HFF-Myc (cell line): ENCODE data around the gene DDX53.

Experiments used
- DNase-seq: peaks from one replicate; pipeline ENCODE4 v3.0.0-alpha.2; 2011; ENCODE audit warnings: low read depth; ENCODE audit errors: extremely low read depth
- H3K4me3 ChIP-seq: replicated peaks from 2 replicates; pipeline ENCODE4 v1.5.1; 2011; ENCODE audit warnings: low read depth, mild to moderate bottlenecking, control low read depth, low read length
- CTCF ChIP-seq: IDR thresholded peaks from 2 replicates; pipeline ENCODE4 v1.5.1; 2012; ENCODE audit warnings: mild to moderate bottlenecking, low read depth, low read length, control low read depth; ENCODE audit errors: missing control alignments

DDX53 gene

DNA sequence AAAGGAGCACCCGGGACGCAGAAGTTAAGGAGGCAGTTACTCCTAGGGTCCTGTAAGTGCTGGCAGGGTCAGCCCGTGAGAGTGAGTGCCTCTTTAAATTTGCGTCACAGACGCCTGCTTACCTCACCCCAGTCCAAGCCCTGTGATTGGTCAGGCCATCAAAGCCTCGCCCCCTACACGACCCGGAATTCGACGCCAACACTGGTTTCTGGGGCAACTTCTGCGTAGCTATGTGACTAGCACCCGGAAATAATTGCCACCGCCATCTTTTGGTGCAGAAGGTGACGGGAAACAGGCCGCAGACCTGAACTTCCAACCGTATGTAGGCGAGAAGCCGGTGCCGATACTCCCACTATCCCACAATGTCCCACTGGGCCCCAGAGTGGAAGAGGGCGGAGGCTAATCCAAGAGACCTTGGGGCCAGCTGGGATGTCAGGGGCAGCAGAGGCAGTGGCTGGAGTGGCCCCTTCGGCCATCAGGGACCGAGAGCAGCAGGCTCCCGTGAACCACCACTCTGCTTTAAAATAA lies at the start of gene DDX53:
Gene DDX53 (plus strand): TSS at position 265 of the 528 bp plus-strand sequence. CDS start 98 bp downstream, at position 363.
- no peak for DNase-seq
- H3K4me3 ChIP-seq = no peak within 1 kb of the TSS
- TF ChIP-seq CTCF = no peak

GRCh38 chrX:22950269-22951266 lies 49.2 kb upstream of the DDX53 start:
- TF ChIP-seq CTCF = no peak
- peak; percentile 69 for DNase-seq
- H3K4me3 ChIP-seq = no peak overlapping the region

DNA sequence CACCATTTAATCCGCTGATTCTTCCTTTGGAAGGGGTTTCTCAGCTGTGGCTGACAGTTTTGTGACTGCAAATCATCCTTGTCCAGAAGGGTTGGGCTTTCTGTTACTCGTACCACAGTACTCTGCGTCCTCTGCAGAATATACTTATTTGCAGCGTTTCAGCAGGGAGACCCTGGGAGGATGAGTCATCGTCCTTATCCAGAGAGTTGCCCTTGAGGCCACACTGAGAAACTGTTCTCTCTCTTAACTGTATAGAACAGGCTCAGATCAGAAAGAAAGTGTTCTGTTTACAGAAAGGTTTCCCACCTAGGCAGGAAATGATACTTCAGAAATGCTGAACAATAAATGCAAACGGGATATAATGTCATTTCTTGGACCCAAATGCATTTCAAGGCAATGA lies 47.8 kb upstream of the DDX53 start:
- H3K4me3 ChIP-seq = no peak overlapping the region
- no peak for TF ChIP-seq CTCF
- no peak for DNase-seq

DNA sequence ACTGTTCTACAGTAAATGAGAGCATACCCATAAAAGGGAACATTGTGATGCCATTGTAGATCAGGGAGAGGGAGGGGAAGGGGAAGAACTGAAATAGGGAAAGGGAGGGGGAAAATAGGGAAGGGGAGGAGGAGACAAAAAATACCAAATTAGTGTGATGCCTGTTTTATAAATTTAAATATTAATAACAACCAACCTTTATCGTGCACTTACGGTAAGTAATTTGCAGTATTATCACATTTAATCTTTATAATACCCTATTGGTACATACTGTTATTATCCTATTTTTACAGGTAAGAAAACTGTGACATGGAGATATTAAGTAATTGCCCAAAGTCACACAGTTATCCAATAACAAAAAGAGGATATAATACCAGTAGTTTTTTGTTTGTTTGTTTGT lies 41.5 kb upstream of the DDX53 start:
- no peak for TF ChIP-seq CTCF
- no peak overlapping the region for H3K4me3 ChIP-seq
- no peak for DNase-seq

- no peak for DNase-seq
- no peak for TF ChIP-seq CTCF
- H3K4me3 ChIP-seq = no peak overlapping the region
Observed at GRCh38 chrX:22959204-22959920, 40.4 kb upstream of the DDX53 start.

DNA sequence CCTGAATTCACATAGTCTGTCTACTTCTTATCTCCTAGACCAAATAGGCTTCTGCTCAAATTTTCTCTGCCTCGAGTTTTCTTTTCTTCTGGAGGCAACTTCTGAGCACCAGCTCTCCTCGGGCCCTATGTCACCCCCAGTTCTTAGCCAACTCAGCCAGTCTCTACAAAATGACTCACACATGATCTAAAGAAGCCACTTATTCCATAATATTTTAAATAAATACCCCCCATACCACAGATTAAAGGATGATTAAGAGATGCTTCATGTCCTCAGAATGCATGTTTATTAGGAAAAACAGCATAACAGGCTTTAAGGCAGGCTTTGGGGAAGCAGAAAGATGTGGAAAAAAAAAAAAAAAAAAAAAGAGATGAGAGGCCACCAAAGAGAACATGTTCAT lies 36.6 kb upstream of the DDX53 start:
- no peak for TF ChIP-seq CTCF
- H3K4me3 ChIP-seq = no peak overlapping the region
- no peak for DNase-seq
